Renal pelvis (tissue), 12 donors: Measurements from ENCODE around the gene GABARAPL1. TPM values are rescaled to one million over a fixed set of nuclear protein-coding genes. Genes with fewer than 3 reads are reported as not detected.
"Not testable (repeated sequence)": the region's sequence is repeated elsewhere in the genome, so short reads cannot be mapped to it uniquely, and the experiment has no call there.

ENCODE experiments used
- DNase-seq: peaks from one replicate; pipeline ENCODE4 v3.0.0-alpha.2; 2013
- long read RNA-seq, 16 experiments: transcript quantifications; one replicate each; lab custom pipeline, GENCODE V29; 2026
- polyA plus RNA-seq, 3 donors: library from polyadenylated mRNA; unstranded; fragments of 120-200 nt; gene quantifications; one replicate each; pipeline ENCODE4 v1.2.1, GENCODE V29; 2013; ENCODE audit not compliant: insufficient read length in 3 of 3

Gene GABARAPL1
- 10 to 100 TPM; 60.9 to 80.7 (median 72.0) TPM for polyA plus RNA-seq
- long read RNA-seq, donor 1, transcript GABARAPL1-201 (4 exons, 1,957 nt), result major isoform, 35 of 36 reads
- long read RNA-seq, donor 1, partial matches to known transcripts, result 0 of 36 reads
- long read RNA-seq, donor 1, other reads (novel, unspliced or antisense), result 0 of 36 reads
- long read RNA-seq, donor 2, transcript GABARAPL1-201 (4 exons, 1,957 nt), result major isoform, 21 of 26 reads
- long read RNA-seq, donor 2, partial matches to known transcripts, result 0 of 26 reads
- long read RNA-seq, donor 2, other reads (novel, unspliced or antisense), result 0 of 26 reads
- long read RNA-seq, donor 3, transcript GABARAPL1-201 (4 exons, 1,957 nt), result major isoform, 25 of 65 reads
- long read RNA-seq, donor 3, partial matches to known transcripts, result 37 of 65 reads
- long read RNA-seq, donor 3, other reads (novel, unspliced or antisense), result 0 of 65 reads
- long read RNA-seq, donor 4, transcript GABARAPL1-201 (4 exons, 1,957 nt), result major isoform, 20 of 23 reads
- long read RNA-seq, donor 4, partial matches to known transcripts, result 0 of 23 reads
- long read RNA-seq, donor 4, other reads (novel, unspliced or antisense), result 0 of 23 reads
- long read RNA-seq, donor 5, transcript GABARAPL1-201 (4 exons, 1,957 nt), result major isoform, 11 of 15 reads
- long read RNA-seq, donor 5, partial matches to known transcripts, result 0 of 15 reads
- long read RNA-seq, donor 5, other reads (novel, unspliced or antisense), result 0 of 15 reads
- long read RNA-seq, donor 6, transcript GABARAPL1-201 (4 exons, 1,957 nt), result major isoform, 19 of 22 reads
- long read RNA-seq, donor 6, partial matches to known transcripts, result 0 of 22 reads
- long read RNA-seq, donor 6, other reads (novel, unspliced or antisense), result 0 of 22 reads
- long read RNA-seq, donor 7, transcript GABARAPL1-201 (4 exons, 1,957 nt), result major isoform, 44 of 48 reads
- long read RNA-seq, donor 7, partial matches to known transcripts, result 0 of 48 reads
- long read RNA-seq, donor 7, other reads (novel, unspliced or antisense), result 0 of 48 reads
- long read RNA-seq, donor 8, transcript GABARAPL1-201 (4 exons, 1,957 nt), result major isoform, 6 of 8 reads
- long read RNA-seq, donor 8, partial matches to known transcripts, result 0 of 8 reads
- long read RNA-seq, donor 8, other reads (novel, unspliced or antisense), result 0 of 8 reads
- long read RNA-seq, donor 9, transcript GABARAPL1-201 (4 exons, 1,957 nt), result major isoform, 36 of 42 reads
- long read RNA-seq, donor 9, partial matches to known transcripts, result 0 of 42 reads
- long read RNA-seq, donor 9, other reads (novel, unspliced or antisense), result 0 of 42 reads
- long read RNA-seq, donor 10, transcript GABARAPL1-201 (4 exons, 1,957 nt), result major isoform, 25 of 30 reads
- long read RNA-seq, donor 10, partial matches to known transcripts, result 0 of 30 reads
- long read RNA-seq, donor 10, other reads (novel, unspliced or antisense), result 0 of 30 reads
- long read RNA-seq, donor 11, transcript GABARAPL1-201 (4 exons, 1,957 nt), result major isoform, 17 of 18 reads
- long read RNA-seq, donor 11, partial matches to known transcripts, result 0 of 18 reads
- long read RNA-seq, donor 11, other reads (novel, unspliced or antisense), result 0 of 18 reads
- long read RNA-seq, donor 12, transcript GABARAPL1-201 (4 exons, 1,957 nt), result major isoform, 29 of 29 reads
- long read RNA-seq, donor 12, partial matches to known transcripts, result 0 of 29 reads
- long read RNA-seq, donor 12, other reads (novel, unspliced or antisense), result 0 of 29 reads
- long read RNA-seq, donor 13, transcript GABARAPL1-201 (4 exons, 1,957 nt), result major isoform, 8 of 12 reads
- long read RNA-seq, donor 13, partial matches to known transcripts, result 0 of 12 reads
- long read RNA-seq, donor 13, other reads (novel, unspliced or antisense), result 0 of 12 reads
- long read RNA-seq, donor 14, result 0 reads
- long read RNA-seq, donor 15, transcript GABARAPL1-201 (4 exons, 1,957 nt), result major isoform, 36 of 40 reads
- long read RNA-seq, donor 15, partial matches to known transcripts, result 0 of 40 reads
- long read RNA-seq, donor 15, other reads (novel, unspliced or antisense), result 0 of 40 reads
- long read RNA-seq, donor 16, transcript GABARAPL1-201 (4 exons, 1,957 nt), result major isoform, 26 of 51 reads
- long read RNA-seq, donor 16, partial matches to known transcripts, result 25 of 51 reads
- long read RNA-seq, donor 16, other reads (novel, unspliced or antisense), result 0 of 51 reads

DNA sequence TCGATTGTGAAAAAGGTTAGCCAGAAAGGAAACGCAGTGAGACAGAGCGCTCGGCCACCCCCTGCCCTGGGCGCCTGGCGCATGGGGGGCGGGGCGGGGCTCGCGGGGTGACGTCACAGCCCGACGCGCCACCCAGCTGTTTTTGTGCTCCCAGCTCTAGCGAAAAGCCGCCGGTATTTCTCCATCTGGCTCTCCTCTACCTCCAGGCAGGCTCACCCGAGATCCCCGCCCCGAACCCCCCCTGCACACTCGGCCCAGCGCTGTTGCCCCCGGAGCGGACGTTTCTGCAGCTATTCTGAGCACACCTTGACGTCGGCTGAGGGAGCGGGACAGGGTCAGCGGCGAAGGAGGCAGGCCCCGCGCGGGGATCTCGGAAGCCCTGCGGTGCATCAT, at the start of gene GABARAPL1:
Gene GABARAPL1, plus strand, starts transcription at position 139 of the 393 bp plus-strand sequence. Its CDS starts 253 bp downstream, at position 392.
- peak; percentile 83 for DNase-seq

DNA sequence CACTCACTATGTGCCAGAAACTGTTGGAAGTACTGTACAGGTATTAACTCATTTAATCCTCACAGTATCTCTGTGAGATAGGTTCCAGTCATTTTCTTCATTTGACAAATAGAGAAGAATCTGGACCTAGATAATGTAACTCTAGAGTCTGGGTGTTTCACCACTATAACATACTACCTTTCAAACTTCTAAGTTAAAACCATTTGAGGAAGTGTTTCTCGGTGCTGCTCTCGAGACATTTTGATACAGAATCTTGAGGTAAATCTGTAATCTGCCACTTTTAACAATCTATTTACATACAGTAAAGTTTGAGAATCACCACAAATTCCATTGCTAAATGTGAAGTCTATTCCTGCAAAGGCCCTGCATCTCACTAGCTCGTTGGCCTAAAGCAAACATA, 49.6 kb upstream of the GABARAPL1 start:
- no peak for DNase-seq

DNA sequence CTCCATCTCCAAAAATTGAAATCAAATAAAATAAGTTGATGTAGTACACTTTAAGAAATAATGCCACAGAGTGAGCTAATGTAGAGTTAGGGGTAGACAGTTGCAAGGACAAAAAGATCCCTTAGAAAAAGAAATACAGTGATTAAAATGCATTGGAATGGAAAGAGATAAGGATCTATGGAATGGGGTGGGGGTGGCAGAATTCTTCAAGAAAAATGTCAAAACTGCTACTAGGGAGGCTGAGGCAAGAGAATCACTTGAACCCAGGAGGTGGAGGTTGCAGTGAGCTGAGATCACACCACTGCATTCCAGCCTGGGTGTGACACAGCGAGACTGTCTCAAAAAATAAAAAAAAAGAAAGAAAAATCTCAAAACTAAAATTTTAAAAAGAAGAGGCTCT, 47.3 kb upstream of the GABARAPL1 start:
- no peak for DNase-seq

DNA sequence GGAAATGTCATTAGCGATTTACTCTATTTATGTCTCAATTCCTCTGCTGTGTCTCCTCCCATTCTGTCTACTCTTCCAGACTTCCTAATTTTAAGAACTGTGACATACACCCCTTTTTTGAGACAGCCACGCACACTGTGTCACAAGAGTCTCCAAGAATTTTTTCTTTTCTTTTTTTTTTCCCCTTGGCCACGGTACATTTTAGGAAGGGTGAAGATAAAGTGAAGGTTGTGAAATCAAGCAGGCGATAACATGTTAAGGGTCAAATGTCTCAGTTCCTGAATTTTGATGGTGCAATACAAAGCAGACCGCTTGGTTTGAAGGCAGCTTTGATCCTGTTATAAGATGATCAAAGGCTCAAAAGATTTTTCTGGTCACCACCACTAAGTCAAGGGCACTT, 45.1 kb upstream of the GABARAPL1 start:
- no peak for DNase-seq

DNA sequence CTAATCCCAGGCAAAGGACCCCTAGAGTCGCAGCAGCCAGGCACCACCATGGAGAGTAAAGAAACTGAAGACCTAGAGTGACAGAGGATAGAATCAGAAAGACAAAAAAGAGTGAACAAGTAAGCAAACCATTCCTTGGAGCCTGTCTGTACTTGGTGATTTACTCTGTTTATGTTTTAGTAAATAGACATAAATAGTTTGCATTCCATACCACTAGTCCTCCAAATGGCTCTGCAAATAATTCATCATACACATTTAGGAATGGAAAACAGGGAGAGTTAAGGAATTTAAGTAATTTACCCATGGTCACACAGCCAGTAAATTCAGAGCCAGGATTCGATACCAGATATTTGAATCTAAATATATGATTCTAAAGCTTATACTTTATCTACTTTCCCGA, 43.6 kb upstream of the GABARAPL1 start:
- no peak for DNase-seq

DNA sequence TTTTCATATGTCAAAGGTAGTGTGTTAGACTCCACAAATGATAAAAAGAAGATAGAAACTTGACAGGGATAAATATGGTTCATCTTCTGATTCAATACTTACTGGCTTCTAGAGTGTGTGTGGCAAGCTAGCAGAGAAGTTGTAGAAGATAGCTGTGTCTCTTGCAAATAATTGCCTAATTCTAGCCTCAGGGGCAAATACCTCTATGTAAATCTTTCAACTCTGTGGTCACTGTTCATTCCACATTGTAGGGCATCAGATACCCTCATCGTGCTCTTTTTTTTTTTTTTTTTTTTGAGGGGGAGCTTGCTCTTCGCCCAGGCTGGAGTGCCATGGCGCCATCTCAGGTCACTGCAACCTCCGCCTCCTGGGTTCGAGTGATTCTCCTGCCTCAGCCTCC, 42.5 kb upstream of the GABARAPL1 start:
- no peak for DNase-seq

DNA sequence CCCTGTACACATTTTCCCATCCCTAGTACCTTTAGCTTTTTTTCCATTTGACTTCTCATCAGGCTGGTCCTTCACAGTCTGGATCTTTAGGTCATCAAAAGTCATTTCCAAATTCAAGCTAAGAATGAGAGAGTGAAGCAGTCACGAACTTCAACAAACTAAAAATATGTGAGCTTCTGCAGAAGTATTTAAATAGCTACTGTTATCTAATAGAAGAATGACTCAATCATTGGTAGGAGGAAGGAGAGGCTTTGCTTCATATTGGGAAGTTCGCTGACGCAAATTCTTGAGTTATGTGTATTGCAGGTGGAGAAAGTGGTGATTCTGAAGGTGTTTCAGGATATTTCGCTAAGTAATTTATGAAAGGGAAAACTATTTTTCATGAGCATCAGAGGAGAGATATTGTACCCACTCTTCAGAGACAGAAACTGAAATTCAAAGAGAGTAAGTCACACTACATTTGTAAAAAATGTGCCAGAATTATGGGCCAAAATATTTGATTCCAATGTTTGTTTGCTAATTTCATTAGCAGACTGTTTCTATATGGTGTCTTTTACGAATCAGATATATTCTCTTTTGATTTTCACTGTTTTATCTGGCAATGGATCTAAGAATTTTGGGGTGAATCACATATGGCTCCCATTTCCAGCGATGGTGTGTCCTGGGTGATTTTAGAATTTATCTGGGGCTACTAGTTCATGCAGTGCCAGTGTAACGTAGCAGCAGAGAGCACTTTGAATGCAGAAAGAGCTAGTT, 40.5 kb upstream of the GABARAPL1 start, which contains the start of gene OLR1:
Gene OLR1, minus strand, starts transcription at position 160 of the 756 bp plus-strand sequence. Its CDS starts 55 bp downstream, at position 105.
- DNase-seq, result no peak

DNA sequence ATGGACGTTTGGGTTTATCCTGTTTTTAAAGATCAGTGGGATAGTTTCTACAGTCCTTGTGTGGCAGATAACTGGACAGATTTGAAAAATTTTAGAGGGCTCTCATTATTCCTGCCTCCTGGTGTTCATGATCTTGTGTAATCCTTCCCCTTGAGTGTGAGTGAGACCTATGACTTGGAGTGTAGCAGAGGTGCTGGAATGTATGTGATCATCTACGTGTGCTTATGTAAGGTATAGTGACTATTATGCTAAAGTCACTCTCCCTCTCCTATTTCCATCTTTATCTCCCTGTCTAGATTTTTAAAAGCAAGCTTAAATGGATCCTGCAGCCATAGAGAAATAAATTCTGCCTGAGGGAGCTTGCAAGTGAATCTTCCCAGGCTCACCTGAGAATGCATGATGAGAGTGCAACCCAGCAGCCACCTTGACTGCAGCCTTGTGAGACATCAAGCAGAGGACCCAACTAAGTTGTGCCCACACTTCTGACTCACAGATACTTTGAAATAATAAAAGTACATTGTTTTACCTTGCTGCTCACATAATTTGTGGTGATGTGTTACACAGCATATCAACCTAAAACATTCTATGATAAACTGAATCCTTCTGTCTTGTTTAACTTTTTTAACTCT, 37.6 kb upstream of the GABARAPL1 start:
- DNase-seq, result no peak

DNA sequence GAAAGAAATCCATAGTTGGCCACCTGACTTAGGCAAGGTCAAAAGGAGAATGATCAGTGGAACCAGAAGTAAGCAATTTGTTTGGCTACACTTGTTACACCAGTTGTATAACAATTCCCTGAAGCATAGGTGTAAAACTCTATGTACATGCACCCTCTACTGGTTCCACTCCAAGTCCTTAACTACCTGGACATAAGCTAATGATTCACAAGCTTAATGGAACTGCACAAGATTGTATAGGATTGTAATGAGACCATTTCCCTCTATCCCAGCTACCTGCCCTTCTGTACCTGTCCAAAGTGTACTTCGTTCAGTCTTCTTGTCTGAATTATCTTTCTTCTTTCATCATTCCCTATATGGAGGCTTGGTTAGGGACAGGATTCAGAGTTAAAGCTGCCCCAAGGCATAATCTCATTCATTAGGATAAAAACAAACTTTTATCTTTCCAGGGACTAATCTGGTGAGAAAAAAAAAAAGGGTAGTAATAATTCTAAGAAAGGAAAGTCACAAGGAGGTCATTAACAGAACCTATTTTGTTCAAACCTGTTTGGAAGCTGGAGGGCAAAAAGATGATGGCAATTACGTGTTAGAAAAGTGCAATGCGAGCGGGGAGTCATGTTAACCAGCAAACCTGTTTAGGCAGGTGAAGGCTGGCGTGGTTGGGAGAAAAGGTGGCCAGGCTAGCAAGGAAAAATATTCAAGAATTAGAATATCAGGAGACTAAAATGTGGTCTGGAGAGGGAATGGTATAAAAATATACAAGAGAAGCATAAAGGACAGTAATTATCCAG, 36.6 kb upstream of the GABARAPL1 start:
- DNase-seq, result peak; percentile 66

DNA sequence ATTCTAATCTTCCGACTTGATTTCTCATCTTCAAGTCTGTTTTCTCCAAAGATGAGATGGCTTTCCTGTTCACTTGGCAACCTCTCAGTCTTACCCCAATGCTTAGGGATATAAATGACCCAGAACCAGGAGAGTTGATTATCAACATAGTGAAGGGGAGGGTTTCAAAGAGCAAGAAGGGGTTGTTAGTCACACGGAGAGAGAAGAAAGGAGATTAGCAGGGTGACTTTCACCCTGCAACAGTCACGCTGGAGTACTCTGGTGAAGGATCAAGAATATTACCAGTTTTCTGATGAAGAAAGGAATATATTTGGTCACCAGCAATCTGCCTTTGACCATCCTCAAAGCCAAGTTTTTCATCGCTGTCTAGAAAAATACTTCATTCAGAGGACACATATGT, 33.9 kb upstream of the GABARAPL1 start, which contains the start of gene TMEM52B:
Gene TMEM52B, plus strand, starts transcription at position 212 of the 400 bp plus-strand sequence. CDS start 543 bp downstream, outside the sequence.
- DNase-seq, result peak; percentile 23

DNA sequence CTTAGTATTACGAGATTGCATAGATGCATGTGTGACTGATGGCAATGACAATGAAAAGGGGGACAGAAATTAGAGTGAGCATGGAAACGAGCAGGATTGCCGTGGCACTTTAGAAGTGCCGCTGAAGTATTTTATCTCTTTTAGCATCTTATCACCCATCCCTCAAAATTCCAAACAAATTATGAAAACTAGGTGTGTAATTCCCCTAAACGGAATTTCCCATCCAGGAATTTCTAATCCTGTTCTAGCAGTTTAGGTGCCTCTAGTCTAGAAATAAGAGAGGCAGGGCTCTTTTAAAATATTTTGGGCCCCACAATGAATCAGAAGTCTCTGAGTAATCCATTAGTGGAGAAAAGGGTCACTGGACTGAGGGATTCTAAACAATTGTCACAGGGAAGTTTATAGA, 32.9 kb upstream of the GABARAPL1 start:
- no peak for DNase-seq

DNA sequence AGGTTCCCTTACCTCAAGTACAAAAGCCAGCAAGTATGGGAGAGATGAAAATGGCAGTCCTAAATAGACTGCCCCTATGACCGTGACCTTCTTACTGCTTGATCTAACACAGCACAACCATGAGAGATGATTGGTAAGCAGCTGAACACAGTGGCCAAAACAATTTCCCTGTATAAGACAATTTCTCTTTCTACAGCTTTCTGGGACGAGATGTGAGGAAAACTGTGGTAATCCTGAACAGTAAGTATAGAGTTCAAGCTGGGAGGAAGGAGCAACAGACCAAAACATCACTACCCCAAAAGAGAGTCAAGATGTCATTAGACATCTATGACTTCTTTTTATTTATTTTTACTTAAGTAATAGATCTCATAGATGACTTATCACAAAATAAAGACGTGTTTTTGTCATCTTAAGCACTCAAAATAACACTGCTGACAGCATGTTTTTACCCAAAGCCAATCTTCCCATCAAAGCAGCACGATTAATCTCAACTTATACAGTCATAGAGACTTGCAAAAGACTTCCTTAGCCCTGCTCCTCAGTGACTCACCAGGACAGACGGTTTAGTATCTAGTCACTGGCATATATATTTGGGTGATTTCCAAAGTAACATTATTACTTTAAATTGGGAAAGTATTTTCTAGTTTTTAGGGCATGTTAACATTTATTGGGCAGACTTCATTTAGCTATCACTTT, 30.2 kb upstream of the GABARAPL1 start:
- no peak for DNase-seq

DNA sequence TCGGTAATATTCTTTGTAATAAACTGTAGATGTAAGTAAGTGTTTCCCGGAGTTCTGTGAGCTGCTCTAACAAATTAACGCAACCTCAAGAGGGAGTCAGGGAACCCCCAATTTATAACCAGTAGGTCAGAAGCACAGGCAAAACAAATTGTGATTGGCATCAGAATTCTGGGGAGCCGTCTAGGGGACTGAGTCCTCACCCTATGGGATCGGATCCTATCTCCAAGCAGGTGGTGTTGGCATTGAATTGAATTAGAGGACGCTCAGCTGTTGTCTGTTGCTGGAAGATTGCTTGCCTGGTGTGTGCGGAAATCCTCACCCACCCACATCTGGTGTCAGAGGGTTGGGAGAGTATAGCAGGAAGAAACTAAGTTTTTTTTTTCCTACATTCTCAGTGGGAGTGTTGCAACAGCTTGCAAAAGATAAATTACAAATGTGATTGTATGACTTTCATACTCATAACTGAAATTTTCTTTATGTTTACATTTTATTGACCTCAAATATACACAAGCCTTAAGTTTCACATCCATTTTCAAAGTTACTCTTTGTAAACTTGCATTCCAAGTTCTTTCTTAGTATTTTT, 28.3 kb upstream of the GABARAPL1 start:
- no peak for DNase-seq

DNA sequence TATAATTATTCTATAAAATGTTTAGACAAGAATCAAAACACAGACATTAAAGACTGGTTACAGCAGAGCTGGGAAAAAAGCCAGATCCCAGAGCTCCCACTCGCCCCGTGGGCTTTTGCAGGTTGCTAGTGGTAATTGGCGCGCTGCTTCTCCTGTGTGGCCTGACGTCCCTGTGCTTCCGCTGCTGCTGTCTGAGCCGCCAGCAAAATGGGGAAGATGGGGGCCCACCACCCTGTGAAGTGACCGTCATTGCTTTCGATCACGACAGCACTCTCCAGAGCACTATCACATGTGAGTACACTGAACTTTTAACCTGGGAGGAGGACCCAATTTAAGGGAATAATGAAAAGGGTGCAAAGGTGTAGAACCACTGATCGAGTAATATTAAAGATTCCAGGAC, 26.4 kb upstream of the GABARAPL1 start:
- no peak for DNase-seq

DNA sequence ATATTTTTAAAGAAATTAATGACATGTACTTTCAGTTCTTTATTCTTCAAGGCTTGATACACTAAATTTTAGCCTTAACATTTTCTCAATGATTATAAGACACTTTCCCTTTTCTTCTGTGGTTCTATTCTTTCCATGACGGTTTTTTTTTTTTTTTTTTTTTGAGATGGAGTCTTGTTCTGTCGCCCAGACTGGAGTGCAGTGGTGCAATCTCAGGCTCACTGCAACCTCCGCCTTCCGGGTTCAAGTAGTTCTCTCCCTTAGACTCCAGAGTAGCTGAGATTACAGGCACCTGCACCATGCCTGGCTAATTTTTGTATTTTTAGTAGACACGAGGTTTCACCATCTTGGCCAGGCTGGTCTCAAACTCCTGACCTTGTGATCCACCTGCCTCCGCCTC, 25.7 kb upstream of the GABARAPL1 start:
- DNase-seq, result not testable (repeated sequence)

DNA sequence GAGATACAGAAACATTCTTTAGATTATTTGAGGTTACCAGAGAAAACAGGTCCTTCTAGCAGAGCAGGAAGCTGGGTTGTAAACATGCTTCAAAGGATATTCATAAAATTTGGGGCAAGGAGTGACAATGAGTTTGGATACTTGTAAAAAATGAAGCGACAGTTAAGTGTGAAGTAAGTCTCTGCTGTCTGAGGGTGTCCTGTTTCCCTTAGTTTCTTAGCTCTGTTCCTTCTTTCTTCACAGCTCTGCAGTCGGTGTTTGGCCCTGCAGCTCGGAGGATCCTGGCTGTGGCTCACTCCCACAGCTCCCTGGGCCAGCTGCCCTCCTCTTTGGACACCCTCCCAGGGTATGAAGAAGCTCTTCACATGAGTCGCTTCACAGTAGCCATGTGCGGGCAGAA, 23.0 kb upstream of the GABARAPL1 start:
- DNase-seq, result no peak
